ENCODE data around the gene KIAA1958.

- no peak for TF ChIP-seq CTCF (conservative IDR thresholded peaks at IDR 0.05)
- no peak for TF ChIP-seq ZFX (IDR thresholded peaks at IDR 0.05)
Measured at GRCh38 chr9:112712678-112713077, 226.1 kb downstream of the KIAA1958 start.

Data from C4-2B (cell line).